Measurements from ENCODE around the gene SOAT2.

The SOAT2 gene

GRCh38 chr12:53102883-53103807 lies at the start of gene SOAT2:
SOAT2 (plus strand) TSS chr12:53103486; CDS start chr12:53103578, 92 bp downstream.
- peak; percentile 55 for DNase-seq

- DNase-seq: peak; percentile 92
These were observed 49.0 kb upstream of the SOAT2 start for GRCh38 chr12:53054112-53054878.

- DNase-seq: no peak
These were observed 47.6 kb upstream of the SOAT2 start for GRCh38 chr12:53055471-53056266.

DNA sequence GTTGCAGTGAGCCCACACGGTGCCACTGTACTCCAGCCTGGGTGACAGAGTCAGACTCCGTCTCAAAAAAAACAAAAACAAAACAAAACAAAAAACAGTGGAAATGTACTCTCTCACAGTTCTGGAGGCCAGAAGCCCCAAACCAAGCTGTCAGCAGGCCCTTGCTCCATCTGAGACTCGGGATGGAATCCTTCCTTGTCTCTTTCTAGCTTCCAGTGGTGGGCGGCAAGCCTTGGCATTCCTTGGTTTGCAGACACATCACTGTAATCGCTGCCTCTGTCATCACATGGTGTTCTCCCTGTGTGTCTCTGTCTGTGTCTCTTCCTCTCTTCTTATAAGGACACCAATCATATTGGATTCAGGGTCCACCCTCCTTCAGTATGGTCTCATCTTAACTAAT lies 47.0 kb upstream of the SOAT2 start:
- DNase-seq: no peak

- DNase-seq: no peak
These were observed 46.4 kb upstream of the SOAT2 start for GRCh38 chr12:53056901-53057300.

DNA sequence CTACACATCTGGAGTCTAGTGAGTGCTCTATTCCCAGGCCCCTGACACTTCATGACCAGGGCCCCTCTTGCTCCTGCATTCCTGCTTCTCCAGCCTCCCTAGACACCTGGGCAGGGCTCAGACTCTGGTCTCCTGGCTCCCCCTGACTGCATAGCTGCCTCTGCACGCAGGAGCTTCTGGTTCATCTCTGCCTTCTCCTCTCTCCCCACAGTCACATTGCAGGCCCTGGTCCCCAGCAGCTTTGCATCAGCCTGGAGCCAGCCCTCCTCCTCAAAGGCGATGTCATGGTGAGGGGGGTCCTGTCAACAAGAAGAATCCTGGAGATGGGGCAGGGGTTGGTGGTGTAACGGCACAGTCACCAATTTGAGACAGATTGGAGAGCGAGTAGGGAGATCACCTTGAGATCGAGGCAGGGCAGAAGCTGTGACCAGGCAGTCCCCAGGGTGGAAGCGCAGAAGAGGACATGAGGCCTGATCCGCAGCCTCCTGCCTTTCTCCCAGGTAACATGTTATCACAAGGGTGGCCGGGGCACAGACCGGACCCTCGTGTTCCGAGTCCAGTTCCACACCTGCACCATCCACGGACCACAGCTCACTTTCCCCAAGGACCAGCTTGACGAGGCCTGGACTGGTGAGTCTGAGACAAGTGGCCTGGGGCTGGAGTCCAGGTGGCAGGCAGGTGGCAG lies 45.3 kb upstream of the SOAT2 start:
- no peak for DNase-seq

DNA sequence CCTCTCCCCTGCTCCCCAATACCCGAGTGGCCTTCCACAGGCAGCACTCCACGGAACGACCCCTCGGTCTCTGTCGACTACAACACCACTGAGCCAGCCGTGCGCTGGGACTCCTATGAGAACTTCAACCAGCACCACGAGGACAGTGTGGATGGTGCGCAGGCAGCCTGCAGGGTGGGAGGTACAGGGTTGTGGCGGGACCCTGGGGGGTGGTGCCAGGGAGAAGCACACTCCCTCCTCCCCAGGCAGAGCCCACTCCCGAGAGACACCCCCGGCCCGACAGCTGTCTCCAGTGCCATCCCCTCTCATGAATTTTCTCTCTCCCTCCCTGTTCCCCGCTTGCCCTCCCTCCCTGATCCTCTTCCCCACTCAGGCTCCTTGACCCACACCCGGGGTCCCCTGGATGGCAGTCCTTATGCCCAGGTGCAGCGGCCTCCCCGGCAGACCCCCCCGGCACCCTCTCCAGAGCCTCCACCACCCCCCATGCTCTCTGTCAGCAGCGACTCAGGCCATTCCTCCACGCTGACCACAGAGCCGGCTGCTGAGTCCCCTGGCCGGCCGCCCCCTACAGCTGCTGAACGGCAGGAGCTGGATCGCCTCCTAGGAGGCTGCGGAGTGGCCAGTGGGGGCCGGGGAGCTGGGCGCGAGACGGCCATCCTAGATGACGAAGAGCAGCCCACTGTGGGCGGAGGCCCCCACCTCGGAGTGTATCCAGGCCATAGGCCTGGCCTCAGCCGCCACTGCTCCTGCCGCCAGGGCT lies 44.4 kb upstream of the SOAT2 start:
- no peak for DNase-seq

DNA sequence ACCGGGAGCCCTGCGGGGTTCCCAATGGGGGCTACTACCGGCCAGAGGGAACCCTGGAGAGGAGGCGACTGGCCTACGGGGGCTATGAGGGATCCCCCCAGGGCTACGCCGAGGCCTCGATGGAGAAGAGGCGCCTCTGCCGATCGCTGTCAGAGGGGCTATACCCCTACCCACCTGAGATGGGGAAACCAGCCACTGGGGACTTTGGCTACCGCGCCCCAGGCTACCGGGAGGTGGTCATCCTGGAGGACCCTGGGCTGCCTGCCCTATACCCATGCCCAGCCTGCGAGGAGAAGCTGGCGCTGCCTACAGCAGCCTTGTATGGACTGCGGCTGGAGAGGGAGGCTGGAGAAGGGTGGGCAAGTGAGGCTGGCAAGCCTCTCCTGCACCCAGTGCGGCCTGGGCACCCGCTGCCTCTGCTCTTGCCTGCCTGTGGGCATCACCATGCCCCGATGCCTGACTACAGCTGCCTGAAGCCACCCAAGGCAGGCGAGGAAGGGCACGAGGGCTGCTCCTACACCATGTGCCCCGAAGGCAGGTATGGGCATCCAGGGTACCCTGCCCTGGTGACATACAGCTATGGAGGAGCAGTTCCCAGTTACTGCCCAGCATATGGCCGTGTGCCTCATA lies 43.7 kb upstream of the SOAT2 start:
- no peak for DNase-seq

DNA sequence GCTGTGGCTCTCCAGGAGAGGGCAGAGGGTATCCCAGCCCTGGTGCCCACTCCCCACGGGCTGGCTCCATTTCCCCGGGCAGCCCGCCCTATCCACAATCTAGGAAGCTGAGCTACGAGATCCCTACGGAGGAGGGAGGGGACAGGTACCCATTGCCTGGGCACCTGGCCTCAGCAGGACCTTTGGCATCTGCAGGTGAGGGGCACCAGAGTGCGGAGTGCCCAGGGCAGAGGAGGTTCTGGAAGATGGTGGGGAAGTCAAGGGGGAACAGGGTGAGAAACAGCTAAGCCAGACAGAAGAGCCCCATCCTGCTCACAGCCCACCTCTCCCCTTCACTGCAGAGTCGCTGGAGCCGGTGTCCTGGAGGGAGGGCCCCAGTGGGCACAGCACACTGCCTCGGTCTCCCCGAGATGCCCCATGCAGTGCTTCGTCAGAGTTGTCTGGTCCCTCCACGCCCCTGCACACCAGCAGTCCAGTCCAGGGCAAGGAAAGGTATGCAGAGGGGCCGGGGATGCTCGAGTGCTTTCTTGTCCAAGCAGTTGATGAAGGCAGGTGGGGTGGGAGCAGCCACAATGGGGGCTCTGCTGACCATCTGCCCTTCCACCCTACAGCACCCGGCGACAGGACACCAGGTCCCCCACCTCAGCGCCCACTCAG lies 43.1 kb upstream of the SOAT2 start:
- DNase-seq: no peak

DNA sequence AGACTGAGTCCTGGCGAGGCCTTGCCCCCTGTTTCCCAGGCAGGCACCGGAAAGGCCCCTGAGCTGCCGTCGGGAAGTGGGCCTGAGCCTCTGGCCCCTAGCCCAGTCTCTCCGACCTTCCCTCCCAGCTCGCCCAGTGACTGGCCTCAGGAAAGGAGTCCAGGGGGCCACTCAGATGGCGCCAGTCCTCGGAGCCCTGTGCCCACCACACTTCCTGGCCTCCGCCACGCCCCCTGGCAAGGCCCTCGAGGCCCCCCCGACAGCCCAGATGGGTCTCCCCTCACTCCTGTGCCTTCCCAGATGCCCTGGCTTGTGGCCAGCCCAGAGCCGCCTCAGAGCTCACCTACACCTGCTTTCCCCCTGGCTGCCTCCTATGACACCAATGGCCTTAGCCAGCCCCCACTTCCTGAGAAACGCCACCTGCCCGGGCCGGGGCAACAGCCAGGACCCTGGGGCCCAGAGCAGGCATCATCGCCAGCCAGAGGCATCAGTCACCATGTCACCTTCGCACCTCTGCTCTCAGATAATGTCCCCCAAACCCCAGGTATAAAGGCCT lies 42.5 kb upstream of the SOAT2 start:
- DNase-seq: no peak

DNA sequence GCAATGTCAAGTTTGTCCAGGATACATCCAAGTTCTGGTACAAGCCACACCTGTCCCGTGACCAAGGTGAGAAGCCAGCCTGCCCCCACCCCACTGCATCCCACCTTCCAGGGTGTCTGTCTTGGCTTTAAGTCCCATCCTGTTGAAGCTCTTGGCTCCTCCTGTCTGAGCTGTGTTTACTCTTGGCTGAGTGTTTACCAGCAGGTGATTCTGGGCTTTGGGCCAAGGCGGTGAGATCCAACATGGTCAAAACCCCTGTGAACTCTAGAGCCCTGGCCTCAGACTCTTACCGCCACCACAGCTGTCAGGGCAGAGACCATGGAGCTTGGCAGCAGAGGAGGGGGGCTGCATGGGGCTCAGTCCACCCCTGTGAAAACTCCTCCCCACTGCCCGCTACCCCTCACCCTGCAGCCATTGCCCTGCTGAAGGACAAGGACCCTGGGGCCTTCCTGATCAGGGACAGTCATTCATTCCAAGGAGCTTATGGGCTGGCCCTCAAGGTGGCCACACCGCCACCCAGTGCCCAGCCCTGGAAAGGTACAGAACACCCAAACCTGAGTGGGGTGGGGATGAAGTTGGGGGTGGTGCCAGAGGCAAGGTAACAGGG lies 41.8 kb upstream of the SOAT2 start:
- no peak for DNase-seq

- DNase-seq: no peak
These were observed 41.0 kb upstream of the SOAT2 start for GRCh38 chr12:53062011-53062961.

DNA sequence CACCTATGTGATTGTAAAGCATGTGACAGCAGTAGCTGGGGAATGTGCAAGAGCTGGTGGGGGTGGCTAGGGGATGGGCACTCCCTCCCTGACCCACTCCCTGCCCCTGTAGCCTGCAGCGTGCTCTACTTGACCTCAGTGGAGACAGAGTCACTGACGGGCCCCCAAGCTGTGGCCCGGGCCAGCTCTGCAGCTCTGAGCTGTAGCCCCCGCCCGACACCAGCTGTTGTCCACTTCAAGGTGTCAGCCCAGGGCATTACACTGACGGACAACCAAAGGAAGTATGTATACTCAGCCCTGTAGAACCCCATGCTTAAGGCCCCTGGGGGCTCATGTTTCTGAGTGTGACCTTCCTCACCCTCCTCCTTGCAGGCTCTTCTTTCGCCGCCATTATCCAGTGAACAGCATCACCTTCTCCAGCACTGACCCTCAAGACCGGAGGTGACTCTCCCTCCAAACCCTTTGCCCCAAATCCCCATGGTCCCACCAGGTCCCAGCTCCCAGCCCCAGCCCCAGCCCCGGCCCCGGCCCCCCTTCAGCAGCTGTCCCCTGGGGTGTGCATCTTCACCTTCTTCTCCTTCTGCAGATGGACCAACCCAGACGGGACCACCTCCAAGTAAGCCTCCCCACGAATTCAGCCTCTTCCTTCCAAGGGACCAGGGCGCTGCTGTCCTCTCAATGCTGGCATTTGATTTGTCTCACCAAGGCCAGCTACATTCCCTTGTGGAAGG lies 40.1 kb upstream of the SOAT2 start:
- no peak for DNase-seq

DNA sequence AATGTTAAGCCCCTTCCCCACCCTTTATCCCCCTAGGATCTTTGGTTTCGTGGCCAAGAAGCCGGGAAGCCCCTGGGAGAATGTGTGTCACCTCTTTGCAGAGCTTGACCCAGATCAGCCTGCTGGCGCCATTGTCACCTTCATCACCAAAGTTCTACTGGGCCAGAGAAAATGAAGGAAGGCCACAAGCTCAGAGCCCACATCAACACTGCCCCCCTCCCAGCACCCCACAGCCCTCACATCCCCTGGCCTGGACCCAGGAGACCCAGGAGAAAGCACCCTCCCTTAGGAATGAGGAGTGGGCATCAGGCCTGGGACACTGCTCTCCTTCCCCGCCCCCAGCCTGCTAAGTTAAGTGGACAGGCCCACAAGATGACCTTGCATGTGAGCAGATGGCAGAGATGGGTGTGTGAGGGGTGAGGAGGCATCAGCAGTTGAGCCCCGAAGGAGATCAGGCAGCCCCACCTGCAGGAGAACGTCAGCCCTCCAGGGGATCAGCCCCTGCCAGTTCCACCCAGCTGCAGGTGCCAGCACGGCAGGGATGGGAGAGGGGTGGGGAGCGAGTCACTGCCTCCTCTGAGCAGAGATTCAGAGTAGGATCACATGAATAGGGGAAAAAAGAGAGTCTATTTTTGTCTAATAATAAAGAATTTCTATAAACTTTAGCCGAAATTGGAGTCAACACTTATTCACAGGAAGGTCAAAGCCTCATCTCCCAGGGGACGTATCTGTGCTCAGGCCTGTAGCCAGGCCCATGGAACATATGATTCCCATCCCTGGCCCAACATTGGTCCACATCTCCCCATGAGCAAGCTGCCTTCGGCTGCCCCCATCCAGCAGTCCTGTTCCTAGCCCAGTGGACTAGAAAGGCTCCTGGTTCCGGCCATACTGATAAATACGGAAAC lies 39.3 kb upstream of the SOAT2 start:
- no peak for DNase-seq

DNA sequence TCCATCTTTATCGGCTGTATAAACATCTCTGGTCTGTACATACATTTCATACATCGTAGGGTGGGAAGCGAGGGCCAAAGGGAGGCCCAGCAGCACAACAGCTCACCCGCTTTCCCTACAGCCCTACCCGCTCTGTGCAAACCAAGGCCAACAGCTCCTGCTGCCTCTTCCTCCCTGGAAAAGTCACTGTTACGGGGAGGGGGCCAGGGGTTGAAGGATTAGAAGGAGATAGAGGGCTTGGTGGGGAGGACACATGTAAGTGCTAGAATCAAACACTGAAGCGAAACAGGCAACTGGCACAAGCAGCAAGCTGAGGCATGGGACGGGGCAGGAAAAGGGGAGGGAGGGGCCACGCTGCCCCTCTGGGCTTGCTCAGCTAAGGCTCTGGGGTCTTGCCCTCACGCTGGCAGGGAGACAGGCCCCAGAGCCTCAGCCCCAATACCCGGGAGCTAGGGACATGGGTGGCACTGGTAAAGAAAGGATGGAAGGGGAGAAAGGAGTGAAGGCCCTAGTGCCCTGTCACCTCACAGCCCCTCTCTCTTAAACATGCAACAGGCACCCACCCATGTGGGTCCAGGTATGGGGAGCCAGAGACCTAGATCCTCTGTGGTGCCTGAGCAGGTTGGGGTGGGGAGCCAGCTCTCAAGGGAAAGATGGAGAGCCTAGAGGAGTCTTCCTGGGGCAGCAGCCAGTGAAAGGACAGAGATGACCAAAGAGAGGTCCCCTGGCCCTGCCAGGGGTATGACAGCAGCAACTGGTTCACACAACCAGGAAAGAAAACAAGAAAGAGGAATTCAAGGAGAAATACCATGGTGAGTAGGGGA lies 38.5 kb upstream of the SOAT2 start:
- DNase-seq: no peak

GRCh38 chr12:53065470-53065869 lies 37.8 kb upstream of the SOAT2 start:
- no peak for DNase-seq
